GOT3 (cell line): ENCODE measurements around the gene HDGFL2.
A peak's percentile ranks its signal among the peaks of the same experiment; 100 is the strongest.

Source experiments
- DNase-seq: peaks from one replicate; lab custom pipeline; 2025; ENCODE audit warnings: mixed read lengths; lab: John Stamatoyannopoulos, UW

Gene HDGFL2

GRCh38 chr19:4445963-4446703 lies 26.0 kb upstream of the HDGFL2 start:
- no peak for DNase-seq

GRCh38 chr19:4446704-4447200 lies 25.3 kb upstream of the HDGFL2 start:
- DNase-seq, result no peak

- no peak for DNase-seq
Measured at GRCh38 chr19:4447327-4448146, 24.6 kb upstream of the HDGFL2 start.

- no peak for DNase-seq
Measured at GRCh38 chr19:4448147-4448985, 23.7 kb upstream of the HDGFL2 start.

- DNase-seq, result no peak
Measured at GRCh38 chr19:4449022-4449638, 23.0 kb upstream of the HDGFL2 start.

GRCh38 chr19:4449639-4450028 lies 22.5 kb upstream of the HDGFL2 start:
- DNase-seq, result no peak

- DNase-seq, result no peak
Measured at GRCh38 chr19:4452230-4452990, 19.7 kb upstream of the HDGFL2 start.

- DNase-seq, result no peak
Measured at GRCh38 chr19:4453232-4454179, 18.6 kb upstream of the HDGFL2 start.

GRCh38 chr19:4454747-4455718 lies 17.1 kb upstream of the HDGFL2 start:
- DNase-seq, result no peak

GRCh38 chr19:4455719-4456475 lies 16.2 kb upstream of the HDGFL2 start:
- peak; percentile 19 for DNase-seq

GRCh38 chr19:4456476-4456842 lies 15.6 kb upstream of the HDGFL2 start:
- no peak for DNase-seq

GRCh38 chr19:4456843-4457653 lies 15.0 kb upstream of the HDGFL2 start:
- no peak for DNase-seq

GRCh38 chr19:4457654-4458395 lies 14.3 kb upstream of the HDGFL2 start, which contains the start of gene UBXN6:
Gene UBXN6 (minus strand): TSS chr19:4457794. CDS start chr19:4457697, 97 bp downstream.
- peak; percentile 89 for DNase-seq

GRCh38 chr19:4464815-4465581 lies 7.1 kb upstream of the HDGFL2 start:
- DNase-seq, result no peak

GRCh38 chr19:4467835-4468234 lies 4.3 kb upstream of the HDGFL2 start:
- no peak for DNase-seq
